HG03442 (cell line): Measurements from ENCODE around the gene MLC1.

Experiments
- ATAC-seq: cut with Tn5 transposase; IDR thresholded peaks from one replicate; pipeline ENCODE4 v1.9.1; 2021; ENCODE audit warnings: mild to moderate bottlenecking, moderate library complexity; ENCODE audit not compliant: unreplicated experiment

Gene MLC1

DNA sequence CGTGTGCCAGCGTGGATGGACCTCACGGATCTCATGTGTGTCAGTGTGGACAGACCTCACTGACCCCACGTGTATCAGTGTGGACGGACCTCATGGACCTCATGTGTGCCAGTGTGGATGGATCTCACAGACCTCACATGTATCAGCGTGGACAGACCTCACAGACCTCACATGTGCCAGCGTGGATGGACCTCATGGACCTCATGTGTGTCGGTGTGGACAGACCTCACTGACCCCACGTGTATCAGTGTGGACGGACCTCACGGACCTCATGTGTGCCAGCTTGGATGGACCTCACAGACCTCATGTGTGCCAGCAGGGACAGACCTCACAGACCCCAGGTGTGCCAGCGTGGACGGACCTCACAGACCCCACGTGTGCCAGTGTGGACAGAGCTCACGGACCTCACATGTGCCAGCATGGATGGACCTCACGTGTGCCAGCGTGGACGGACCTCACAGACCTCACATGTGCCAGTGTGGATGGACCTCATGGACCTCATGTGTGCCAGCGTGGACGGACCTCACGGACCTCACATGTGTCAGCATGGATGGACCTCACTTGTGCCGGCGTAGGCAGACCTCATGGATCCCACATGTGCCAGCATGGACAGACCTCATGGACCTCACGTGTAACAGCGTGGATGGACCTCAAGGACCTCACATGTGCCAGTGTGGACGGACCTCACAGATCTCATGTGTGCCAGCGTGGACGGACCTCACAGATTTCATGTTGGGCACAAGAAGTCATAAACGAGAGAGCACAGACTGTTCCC is 45.4 kb downstream of the MLC1 start:
- no peak for ATAC-seq

DNA sequence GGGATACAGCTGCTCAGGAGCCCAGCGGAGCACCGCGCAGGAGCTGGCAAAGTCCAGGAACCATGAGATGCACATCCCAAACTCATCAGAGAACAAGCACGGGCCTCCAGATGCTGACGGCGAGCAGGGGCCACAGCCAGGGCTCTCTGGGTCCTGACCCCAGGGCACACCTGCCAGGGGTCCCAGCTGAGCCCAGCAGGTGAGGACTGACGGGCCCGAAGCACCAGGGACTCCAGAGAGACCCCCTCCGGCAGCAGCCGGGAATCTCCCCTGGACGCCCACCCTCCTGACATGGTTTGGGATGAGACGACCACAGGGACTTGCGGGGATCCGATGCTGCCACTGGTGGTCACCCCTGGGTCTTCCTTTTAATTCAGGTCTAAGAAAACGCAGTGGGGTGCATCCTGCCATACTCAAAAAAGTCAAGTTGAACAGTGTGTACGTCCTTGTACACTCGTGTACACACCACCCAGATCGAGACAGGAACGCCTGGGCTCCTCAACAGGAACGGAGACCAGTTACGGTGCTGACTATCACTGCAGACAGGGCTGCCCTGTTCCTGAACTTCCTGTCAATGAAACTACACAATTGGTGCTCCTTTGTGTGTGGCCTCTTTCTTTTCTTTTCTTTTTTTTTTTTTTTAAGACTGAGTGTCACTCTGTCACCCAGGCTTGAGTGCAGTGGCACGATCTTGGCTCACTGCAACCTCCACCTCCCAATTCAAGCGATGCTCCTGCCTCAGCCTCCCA is 49.1 kb downstream of the MLC1 start:
- ATAC-seq = no peak

DNA sequence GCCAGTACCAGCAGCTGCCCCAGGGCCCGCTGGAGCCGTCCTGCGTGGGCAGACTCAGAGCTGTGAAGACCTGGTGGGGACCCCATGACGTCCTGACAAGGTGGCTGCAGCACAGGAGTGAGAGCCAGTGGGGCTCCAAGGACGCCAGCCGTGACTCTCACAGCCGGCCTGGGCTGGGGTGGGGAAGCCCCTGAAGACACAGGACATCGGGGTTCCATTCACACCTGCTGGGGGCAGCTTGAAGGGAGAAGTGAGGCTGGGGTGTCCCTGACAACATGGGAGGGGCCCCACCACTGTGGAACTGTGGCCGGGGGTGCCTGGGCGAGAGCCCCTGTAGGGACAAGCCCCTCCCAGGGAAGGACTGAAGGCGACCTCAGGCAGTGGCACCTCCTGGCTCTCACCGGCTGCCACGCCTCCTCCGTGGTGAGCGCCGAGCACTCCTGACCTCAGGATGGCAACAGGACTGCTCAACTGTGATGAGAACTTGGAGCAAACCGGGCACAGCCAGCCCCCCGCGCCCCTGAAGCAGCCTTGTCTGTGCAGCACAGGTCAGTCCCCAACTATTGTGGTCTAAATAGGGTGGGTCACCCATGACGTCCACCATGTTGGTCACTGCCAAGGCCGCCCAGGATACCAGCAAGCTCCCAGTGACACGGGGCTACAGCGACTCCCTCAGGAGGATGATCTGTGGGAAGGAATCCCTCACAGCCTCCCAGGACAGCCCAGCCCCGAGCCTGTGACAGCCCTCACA is 49.9 kb downstream of the MLC1 start:
- ATAC-seq = no peak

DNA sequence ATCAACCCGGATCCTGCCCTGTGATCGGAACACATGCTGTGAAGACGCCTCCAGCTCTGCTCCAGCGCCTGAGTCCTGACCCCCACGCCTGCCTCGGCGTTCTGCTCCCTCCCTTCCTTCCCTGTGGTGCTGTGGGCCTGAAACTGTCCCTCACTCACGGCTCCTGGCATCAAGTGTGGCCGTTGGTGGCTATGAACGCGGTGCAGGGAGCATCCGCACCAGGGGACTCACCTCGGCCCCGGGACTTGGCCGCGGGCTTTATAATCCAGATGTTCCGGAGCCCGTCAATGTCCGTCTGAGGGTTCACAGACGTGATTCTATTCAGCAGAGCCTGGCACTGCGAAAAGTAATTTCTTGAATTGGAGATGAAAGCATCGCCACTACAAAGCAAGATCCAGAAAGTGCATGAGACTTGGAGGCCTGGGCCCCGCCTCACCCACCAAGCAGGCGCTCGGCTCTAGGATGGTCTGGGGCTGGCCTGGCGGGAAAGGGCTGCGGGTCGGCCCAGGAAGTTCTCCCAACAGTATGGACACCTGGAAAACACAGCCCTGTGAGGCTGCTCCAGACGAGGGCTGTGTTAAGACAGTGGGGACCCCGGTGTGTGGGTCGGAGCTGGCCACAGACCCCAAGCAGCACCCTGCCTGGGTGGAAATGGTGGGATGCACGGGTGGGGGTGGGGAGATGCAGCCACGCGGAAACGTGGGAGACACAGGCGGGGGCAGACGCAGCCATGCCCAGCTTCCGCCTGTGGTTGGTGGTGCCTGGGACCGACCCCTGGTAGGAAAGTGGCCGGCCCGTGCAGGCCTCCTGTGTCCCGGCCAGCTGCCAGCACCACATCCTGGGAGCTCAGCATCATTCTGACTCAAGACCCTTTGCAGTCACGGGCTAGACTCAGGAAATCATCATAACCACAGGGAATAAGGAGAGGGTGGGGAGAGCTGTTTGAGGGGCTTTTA is 50.8 kb downstream of the MLC1 start:
- no peak for ATAC-seq

DNA sequence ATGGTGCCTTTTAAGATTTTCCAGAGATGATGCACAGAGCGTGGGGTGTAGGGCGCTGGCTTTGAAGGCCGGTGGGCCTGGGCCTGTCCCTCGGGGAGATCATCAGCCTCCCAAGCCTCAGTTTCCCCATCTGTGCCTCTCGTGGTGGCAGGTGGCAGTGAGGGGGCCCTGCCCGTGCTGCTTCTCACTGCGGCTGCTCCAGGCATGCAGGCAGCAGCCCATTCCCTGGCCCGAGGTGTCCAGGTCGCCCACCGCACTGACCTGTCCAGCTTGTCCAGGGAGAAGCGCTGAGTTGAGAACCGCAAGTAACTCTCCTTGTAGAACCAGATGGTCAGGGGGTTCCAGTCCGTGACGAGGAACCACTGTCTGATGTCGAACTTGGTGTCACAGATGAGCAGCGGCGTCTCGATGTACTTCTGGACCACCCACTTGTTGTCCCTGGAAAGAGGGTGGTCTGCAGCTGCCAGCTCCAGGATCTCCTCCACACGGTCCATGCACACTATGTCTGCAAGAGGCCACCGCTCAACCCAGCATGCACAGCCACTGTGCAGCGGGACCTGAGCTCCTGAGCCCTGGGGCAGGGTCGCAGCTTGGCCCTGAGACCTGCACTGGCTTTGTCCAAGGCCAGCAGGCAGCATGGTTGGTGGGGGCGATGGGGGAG is 52.2 kb downstream of the MLC1 start:
- no peak for ATAC-seq

DNA sequence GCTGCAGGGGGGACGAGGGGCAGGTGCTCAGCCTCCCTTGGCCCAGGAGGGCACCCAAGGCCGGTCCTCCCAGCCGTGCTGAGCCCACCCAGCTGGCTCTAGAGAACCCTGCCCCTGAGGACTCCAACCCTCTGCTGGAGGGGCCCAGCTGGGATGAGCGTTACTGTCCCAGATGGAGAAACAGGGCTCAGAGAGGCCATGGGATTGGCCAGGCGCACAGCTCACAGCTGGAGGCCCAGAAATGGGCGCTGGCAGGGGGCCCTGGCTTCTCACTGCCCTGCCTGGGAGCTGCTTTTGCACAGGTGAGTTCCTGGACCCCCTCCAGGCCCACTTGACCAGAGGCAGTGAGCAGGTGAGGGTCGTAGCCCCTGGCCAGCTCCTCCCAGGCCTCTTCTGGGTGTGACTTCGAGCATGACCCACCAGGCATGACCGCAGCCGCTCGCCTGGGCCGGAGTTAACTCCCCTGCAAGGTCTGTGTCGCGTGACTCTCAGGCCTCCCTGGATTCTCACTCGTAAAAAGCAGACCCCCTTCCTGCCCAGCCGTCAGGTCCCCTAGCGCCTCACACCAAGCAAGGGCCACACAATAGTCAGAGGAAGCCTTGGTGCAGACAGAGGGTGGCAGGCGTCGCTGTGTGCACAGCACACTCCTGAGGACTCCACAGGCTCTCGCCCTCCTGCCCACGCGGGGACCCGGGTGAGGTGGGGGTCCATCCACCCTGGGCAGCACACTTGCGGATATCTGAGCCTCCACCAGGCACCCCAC is 52.9 kb downstream of the MLC1 start:
- no peak for ATAC-seq

DNA sequence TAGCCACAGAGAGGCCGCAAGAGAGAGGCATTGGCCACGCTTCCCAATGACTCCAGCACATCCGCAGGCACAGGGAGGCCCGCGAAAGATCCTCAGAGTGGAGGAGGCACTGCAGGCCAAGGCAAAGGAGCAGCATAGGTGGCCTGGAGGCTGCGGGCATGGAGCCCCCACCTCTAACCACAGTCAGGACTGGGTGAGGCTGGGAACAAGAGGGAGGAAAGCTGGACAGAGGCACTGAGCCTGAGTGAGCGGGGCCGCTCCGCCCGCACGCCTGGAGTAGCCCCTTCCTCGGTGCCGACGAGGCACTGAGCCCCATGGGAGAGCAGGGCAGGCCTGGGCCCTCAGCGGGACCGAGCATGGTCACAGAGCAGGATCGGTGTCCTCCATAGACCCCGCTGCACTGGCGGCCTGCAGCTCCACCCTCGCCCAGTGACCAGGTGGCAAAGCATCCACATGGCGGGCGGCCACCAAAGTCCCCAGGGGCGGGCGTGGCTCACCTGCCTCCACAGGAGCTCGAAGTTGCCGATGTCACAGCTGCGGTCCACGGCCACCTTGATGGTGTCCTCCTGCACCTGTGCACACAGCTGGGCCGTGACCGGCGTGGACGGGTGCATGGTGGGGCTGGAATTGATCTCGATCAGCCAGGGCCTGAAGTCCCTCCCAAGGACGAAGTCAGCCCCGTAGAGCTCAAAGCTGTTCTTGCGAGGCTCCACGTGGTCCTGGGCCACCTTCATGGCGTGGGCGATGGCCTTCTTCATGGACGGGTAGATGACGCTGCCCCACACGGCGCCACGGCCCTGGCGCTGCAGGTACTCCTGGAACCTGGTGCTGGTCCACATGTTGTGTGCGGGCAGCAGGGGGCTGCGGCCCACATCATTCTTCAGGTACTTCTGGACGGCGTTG is 53.8 kb downstream of the MLC1 start:
- ATAC-seq = no peak

DNA sequence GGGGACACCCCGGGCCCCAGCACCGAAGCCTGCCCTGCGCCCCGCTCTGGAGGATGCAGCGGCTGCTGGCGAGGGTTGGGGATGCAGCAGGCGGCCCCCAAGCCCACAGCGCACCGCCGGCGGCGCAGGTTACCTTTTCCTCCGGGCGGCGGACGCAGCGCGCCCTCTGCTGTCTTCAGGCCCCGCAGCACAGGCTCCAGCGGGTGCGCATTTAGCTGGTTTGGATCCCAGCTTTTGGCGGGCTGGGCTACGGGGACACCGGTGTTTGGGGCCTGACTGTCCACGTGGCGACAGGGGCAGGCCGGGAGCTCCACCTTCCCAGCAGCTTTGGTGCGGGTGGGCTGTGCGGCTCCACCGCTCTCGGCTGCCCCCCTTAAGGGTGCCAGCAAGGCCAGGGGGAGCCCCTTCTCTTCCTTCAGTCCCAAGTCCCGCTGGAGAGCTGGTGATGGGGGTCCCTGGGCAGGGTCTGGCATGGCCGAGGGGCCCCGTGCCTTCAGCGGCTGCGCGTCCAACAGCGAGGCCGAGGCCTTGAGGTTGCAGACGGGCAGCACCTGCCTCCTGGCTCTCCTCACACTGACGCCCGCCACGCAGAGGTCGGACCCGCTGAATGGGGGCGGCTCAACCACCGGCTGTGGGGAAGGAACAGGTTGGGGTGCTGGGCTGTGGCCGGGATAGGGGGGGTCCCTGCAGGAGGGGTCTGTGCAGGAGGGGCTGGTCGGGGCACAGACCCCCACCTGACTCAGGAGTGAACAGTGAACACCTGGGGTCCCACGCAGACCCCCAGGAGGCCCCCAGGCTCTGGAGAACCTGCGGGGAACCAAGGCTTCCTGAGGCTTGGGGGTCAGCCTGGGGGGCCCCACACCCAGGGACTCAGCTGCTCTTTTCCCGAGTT is 54.7 kb downstream of the MLC1 start:
- peak; percentile 58 for ATAC-seq

DNA sequence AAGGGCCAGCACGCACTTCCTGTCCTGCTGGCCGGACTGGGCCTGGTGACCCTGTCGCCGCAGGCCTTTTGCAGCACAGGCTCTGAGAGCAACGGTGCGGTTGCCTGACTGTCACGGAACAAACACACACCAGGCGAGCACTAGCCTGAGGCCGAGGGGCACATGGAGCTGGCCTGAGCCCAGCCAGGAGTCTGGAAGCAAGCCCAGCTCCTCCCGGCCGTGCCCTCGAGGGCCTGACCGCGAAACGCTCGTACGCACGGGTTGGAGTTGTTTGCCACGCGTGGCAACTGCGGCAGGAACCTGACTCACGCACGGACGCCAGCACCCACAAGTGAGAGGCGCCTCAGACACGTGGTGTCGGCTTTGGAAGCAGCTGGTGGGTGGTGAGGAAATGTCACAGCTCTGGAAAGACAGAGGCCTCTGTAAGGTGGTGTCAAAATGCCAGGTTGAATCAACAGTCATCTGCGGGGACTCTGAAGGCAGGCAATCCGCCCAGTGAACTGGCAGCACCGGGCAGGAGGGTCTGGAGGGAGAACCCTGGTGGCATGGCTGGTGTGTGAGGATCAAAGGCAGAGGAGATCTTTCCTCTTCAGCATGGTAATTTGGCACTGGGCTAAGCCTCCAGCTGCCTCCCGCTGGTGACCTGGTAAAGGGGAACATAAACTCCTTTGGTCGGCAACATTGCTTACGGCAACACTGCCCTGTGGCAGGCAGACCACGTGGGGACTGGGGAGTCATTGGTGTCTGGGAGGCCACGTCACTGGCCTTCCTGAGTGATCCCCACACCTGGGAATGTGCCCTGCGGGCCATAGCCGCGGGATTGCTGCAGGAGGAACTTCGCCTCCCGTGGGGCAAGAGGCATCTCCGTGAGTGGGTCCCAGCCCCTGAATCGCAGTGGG is 57.3 kb downstream of the MLC1 start:
- ATAC-seq = no peak

DNA sequence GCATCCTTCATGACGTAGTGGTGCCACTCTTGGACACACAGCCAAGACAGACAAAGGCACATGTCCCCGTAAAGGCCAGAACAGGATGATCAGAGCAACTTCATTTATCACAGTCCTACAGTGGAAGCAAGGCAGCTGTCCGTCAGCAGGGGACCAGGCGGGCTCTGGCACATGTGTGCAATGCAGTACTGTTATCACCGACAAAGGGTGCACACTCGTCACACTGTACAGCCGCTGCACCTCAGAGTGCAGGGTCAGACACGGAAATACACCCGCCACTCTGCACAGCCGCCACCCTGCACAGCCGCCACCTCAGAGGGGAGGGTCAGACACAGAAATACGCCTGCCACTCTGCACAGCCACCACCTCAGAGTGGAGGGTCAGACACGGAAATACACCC is 59.2 kb downstream of the MLC1 start:
- ATAC-seq = no peak

DNA sequence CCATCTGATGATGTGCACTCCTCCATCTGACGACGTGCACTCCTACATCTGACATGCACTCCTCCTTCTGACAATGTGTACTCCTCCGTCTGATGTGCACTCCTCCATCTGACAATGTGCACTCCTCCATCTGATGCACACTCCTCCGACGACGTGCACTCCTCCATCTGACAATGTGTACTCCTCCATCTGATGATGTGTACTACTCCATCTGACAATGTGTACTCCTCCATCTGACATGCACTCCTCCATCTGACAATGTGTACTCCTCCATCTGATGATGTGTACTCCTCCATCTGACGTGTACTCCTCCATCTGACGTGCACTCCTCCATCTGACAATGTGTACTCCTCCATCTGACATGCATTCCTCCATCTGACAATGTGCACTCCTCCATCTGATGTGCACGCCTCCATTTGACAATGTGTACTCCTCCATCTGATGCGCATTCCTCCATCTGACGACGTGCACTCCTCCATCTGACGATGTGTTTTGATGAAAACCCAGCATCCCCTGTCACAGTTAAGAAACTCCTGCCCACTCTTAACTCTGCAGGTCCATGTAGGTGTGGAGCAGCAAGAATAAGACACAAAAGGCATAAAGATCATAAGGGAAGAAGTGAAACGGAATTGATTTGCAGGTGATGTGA is 62.9 kb downstream of the MLC1 start:
- no peak for ATAC-seq

DNA sequence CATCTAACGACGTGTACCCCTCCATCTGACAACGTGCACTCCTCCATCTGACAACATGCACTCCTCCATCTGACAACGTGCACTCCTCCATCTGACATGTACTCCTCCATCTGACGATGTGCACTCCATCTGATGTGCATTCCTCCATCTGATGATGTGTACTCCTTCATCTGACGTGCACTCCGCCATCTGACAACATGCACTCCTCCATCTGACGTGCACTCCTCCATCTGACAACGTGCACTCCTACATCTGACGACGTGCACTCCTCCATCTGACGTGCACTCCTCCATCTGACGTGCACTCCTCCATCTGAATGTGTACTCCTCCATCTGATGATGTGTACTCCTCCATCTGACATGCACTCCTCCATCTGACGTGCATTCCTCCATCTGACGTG is 64.6 kb downstream of the MLC1 start:
- ATAC-seq = no peak

DNA sequence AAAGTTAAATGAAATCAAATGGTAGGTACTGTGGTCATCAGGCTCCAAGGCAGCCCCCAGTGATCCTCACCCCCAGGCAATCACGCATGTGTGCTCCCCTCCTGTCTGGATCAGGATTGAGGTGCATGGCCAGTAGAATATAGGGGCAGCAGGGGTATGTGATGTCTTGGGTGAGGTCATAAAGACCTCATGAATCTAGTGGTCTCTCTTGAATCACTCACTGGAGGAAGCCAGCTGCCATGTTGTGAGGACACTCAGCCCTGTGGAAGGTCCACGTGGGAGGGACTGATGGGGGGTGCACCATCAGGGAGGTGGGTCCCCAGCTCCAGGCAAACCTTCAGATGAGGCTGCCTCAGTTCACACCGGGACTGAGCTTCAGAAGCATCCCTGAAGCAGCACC is 65.9 kb downstream of the MLC1 start:
- ATAC-seq = no peak

DNA sequence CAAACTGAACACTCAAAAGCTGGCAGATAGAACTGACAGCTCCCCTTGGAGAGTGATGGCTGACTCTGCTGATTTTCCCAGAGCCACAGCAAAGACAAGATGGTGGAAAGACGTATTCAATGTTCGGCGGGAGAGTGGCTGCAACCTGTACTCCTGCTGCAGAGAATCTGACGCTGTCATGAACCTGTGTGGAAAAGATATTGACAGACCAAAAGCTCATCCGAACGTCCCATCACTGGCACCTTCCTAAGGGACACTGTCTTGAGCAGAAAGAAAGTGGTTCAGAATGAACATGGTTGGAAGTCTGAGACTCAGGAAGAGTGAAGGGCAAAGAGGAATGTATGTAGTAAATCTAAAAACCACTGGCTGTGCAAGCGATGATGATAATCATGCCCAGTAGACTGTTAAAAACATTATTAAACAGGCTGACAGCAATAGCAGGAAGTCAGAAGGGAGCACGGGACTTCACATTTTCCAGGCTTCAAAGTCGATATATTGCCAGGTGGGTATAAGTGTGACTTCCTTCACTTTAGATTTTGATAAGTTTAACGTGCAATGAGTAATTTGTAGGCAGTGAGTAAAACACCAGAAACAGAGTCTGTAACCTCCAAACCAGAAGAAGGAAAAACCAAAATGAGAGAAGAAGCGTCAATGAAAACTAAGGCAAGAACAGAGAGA is 66.5 kb downstream of the MLC1 start:
- ATAC-seq = no peak

DNA sequence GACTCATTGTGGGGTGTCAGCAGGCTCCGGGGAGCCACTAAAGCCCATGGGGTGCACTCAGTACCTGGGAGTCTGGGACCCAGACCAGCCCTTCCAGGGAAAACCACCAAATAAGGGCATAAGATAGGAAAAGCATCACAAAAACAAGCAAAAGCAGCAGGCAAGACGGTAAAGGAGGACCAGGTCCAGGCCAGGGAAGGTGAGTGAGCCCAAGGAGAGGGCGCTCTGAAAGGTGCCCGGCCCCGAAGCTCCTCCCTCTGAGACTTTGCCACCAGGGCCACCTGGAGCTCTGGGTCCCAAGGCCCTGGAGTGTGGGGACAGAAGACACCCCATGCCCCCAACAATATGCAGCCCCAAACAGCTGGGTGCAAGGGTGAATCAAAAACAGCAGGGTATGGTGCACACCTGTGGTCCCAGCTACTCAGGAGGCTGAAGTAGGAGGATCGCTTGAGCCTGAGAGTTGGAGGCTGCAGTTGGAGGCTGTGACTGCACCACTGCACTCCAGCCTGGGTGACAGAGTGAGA is 67.5 kb downstream of the MLC1 start:
- ATAC-seq = no peak
